Measurements from ENCODE around the gene EVC. TPM values are rescaled to one million over a fixed set of nuclear protein-coding genes. Genes with fewer than 3 reads are reported as not detected.

Gene EVC
- total RNA-seq, 3 donors from 2014 or later: 1.9 to 24.2 (median 4.6) TPM

DNA sequence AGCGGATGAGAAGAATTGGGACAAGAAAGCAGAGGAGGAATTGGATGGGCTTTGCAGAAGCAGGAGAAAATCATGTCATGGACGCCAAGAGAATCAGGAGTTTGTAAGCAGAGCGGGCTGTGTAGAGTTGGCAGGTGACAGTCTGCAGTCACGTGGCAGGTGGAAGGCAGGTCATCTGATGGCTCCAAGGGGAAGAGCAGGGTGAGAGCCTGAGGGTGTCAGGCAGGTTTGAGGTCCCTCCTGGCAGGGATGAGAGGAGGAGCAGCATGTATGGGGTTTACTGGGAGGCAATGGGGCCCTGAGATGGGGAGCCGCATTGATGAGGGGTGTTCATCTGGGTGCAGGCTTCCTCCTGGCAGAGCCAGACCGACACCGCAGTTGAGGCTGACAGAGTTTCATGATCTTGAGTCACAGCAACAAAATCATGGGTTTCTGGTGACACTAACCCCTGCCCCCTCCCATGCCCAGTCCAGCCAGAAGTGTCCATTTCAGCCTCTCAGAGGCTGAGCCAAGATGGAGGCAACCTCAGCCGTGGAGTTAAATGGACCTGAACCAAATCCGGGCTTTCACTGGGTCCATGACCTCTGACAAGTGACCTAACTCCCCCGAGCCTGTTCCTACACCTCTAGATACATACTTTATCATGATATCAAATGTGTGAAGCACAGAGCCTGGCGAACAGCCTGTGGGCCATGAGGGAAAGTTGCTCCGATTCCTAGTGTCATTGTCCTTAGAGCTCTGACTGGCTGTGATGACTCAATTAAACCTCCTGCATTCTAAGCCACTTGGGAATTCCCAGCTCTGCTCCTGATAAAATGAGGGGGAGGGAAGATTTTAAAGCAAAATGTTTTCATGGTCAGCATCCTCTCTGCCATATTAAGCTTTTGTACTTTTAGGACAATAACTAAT is 36.1 kb downstream of the EVC start:
- intact Hi-C loops (cut with DNase I, micrococcal nuclease): no loop called here
- H3K4me1 ChIP-seq (ENCODE audit: low read depth): no peaks in the 10 kb centered on the region
- ATAC-seq (no peak), DNase-seq (no peak)
- TF ChIP-seq, protein P1, sequence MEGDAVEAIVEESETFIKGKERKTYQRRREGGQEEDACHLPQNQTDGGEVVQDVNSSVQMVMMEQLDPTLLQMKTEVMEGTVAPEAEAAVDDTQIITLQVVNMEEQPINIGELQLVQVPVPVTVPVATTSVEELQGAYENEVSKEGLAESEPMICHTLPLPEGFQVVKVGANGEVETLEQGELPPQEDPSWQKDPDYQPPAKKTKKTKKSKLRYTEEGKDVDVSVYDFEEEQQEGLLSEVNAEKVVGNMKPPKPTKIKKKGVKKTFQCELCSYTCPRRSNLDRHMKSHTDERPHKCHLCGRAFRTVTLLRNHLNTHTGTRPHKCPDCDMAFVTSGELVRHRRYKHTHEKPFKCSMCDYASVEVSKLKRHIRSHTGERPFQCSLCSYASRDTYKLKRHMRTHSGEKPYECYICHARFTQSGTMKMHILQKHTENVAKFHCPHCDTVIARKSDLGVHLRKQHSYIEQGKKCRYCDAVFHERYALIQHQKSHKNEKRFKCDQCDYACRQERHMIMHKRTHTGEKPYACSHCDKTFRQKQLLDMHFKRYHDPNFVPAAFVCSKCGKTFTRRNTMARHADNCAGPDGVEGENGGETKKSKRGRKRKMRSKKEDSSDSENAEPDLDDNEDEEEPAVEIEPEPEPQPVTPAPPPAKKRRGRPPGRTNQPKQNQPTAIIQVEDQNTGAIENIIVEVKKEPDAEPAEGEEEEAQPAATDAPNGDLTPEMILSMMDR (IDR thresholded peaks at IDR 0.05): no peak
- H3K36me3 ChIP-seq (ENCODE audit: low read depth): no peaks in the 10 kb centered on the region
- no peaks in the 10 kb centered on the region for H3K9me3 ChIP-seq
- no peak overlapping the region for H3K4me3 ChIP-seq

DNA sequence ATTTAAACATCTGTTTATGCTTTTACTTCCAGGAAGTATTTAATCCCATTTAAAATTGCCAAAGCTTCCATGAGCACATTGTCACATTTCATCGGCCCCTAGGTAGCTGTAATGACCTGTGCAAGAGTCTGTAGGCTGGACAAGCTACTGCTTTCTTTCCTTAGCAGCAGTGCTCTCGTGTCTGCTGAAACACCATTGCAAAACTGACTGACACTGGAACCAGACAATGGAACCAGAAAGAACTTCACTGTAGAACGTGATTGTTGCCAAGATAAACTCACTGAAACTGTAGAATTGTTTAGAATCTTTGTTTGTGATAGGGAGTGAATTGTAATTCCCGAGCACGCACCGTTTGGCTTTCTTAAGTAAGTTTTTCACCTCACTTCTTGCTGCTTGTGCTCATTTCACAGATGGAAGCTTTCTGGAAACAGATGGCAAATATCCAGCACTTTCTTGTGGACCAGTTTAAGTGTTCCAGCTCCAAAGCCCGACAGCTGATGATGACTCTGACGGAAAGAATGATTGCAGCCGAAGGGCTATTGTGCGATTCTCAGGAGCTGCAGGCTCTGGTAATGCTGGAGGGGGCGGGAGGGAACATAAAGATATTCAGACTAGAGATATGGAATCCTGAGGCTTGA is 36.9 kb downstream of the EVC start:
- no peaks in the 10 kb centered on the region for H3K4me1 ChIP-seq (ENCODE audit: low read depth)
- H3K9me3 ChIP-seq: no peaks in the 10 kb centered on the region
- H3K36me3 ChIP-seq (ENCODE audit: low read depth): no peaks in the 10 kb centered on the region
- no peak overlapping the region for H3K4me3 ChIP-seq
- intact Hi-C loops (cut with DNase I, micrococcal nuclease): no loop called here
- TF ChIP-seq, protein P1 (IDR thresholded peaks at IDR 0.05): no peak
- ATAC-seq (no peak), DNase-seq (peak in 1 of 3 donors; percentile 17)

DNA sequence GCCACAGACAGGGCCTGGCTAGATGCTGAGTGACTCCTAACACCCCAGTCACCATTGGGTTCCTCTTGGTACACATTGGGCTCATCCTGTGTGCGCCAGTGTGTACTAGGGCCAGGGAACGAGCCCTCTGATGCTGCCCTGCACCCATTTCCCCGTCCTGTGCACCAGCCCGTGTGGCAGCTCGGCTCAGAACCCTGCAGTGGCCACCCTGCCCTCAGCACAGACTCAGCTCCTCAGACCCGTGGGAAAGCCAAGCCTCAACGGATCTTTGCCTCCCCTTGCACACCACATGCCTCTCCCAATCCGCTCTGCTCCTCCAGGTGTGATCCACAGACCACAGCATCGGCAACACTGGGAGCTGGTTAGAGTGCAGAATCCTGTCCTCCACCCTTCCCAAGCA is 38.6 kb downstream of the EVC start:
- DNase-seq: no peak
- intact Hi-C loops (cut with DNase I, micrococcal nuclease): no loop called here

DNA sequence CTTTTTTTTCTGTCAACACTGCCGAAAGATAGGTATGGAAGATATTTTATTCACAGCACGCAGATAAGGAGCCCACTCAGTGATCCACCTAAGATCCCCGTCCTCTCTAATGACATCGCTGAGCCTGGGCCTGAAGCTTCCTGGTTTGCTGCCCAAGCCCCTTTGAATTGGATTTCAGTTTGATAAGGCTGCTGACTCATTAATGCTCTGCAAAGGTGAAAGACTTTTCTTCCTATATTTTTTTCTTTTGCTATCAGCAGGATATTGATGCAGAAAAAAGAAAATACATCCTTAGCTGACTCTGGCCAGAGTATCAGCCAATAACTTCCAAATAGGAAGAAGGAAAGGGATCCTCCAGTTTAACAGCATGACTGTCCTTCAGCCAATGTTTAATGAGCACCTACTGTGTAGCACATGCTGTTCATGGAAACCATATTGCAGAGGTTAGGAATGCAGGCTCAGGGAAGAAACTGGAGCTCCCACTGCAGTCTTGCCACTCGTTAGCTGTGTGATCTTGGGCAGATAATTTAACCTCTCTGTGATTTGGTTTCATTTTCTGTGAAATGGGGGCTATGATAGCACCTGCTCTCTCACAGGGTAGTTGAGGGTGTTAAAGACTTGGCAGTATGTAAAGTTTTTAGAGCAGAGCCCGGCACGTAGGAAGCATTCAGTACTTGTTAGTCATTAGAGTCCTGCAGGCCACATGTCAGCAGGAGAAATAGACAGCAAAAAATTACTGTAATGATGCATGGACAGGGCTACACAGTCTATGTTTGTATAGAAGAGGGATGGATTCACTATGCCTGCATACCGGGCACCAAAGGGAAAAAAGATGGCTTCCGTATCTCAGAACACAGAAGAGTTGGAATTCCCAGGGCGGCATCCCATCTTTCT is 39.3 kb downstream of the EVC start:
- DNase-seq: no peak
- no peaks in the 10 kb centered on the region for H3K36me3 ChIP-seq (ENCODE audit: low read depth)
- TF ChIP-seq, protein P1 (IDR thresholded peaks at IDR 0.05): no peak
- H3K9me3 ChIP-seq: no peaks in the 10 kb centered on the region
- no peak for ATAC-seq
- intact Hi-C loops (cut with DNase I, micrococcal nuclease): no loop called here
- no peaks in the 10 kb centered on the region for H3K4me1 ChIP-seq (ENCODE audit: low read depth)
- H3K4me3 ChIP-seq: no peak overlapping the region

More for the DNA sequence above, 38.6 kb downstream of the EVC start:
- Histone ChIP-seq H3K36me3 (ENCODE audit: low read depth) (no peaks in the 10 kb centered on the region), H3K4me3 (no peak overlapping the region), H3K9me3 (no peaks in the 10 kb centered on the region), H3K4me1 (ENCODE audit: low read depth) (no peaks in the 10 kb centered on the region)
- TF ChIP-seq, protein P1 (IDR thresholded peaks at IDR 0.05): no peak
- no peak for ATAC-seq

DNA sequence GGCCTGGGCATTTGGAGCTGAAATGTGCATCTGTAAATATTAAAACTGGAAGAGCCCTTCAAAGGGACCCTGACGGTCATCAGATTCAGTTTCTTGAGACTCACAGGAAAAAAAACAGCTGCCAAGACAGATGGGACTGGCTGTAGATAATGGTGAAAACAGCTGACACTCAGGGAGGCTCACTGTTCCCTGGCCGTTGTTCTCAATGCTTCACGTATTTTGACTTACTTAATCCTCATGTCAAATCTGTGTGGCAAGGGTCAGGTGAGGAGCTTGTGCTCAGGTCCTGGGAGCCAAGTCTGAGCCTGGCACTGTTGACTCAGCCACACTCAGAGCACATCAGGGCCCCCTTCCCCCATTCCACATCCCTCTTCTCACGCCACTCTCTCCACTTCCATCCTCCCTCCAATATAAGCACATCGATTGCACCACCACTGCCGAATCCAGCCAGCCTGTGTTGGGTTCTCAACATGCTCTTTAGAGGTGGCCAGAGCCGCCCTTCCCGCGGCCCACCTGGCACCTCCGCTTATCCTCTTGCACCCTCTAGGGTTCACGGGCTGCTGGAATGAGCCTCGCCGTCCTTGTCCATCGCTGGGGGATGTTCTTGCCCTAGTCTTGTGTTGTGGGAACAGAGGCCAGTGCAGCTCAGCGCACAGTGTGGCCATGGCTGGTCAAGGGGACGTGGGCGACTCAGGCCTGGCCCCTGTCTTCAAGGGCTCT is 40.1 kb downstream of the EVC start:
- intact Hi-C loops (cut with DNase I, micrococcal nuclease): no loop called here
- TF ChIP-seq, protein P1 (IDR thresholded peaks at IDR 0.05): no peak
- no peaks in the 10 kb centered on the region for H3K36me3 ChIP-seq (ENCODE audit: low read depth)
- DNase-seq: no peak
- no peak overlapping the region for H3K4me3 ChIP-seq
- H3K9me3 ChIP-seq: no peaks in the 10 kb centered on the region
- no peak for ATAC-seq
- no peaks in the 10 kb centered on the region for H3K4me1 ChIP-seq (ENCODE audit: low read depth)
